ENCODE results near the gene RBM46. TPM values are rescaled to one million over a fixed set of nuclear protein-coding genes. Genes with fewer than 3 reads are reported as not detected.

Gene RBM46
- total RNA-seq, 2 donors from 2014 or later = not detected

DNA sequence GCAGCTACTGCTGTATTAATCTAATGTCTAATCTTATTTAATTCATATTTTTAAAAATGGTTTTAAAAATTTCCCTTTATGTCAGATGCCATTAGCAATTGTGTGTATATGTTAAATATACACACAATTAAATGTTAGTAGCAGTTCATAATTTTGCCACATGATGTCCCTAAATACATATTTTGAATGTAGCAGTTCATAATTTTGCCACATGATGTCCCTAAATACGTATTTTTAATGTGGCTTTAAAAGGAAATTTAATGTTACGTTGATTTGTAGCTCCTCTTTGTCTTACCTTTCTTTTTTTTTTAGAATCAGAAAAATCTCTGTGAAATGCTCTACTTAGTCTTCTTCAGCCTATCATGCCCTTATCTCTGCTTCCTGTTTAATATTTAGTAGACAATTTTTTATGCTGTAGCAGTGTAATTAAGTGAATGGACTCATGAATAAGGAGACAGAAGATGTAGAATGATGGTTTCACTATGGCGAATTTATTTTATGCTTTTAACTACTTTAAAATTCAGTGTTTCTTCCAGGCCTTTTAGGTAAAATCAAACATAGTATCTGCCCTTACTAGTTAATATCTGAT, 26.1 kb downstream of the RBM46 start:
- no peaks in the 10 kb centered on the region for H3K4me1 ChIP-seq
- no peaks in the 10 kb centered on the region for H3K27me3 ChIP-seq
- H3K9me3 ChIP-seq = no peaks in the 10 kb centered on the region
- TF ChIP-seq, protein P1, sequence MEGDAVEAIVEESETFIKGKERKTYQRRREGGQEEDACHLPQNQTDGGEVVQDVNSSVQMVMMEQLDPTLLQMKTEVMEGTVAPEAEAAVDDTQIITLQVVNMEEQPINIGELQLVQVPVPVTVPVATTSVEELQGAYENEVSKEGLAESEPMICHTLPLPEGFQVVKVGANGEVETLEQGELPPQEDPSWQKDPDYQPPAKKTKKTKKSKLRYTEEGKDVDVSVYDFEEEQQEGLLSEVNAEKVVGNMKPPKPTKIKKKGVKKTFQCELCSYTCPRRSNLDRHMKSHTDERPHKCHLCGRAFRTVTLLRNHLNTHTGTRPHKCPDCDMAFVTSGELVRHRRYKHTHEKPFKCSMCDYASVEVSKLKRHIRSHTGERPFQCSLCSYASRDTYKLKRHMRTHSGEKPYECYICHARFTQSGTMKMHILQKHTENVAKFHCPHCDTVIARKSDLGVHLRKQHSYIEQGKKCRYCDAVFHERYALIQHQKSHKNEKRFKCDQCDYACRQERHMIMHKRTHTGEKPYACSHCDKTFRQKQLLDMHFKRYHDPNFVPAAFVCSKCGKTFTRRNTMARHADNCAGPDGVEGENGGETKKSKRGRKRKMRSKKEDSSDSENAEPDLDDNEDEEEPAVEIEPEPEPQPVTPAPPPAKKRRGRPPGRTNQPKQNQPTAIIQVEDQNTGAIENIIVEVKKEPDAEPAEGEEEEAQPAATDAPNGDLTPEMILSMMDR (IDR thresholded peaks at IDR 0.05) = peak; percentile 16 to 68
- no peak overlapping the region for H3K27ac ChIP-seq
- H3K36me3 ChIP-seq = no peaks in the 10 kb centered on the region
- H3K4me3 ChIP-seq = no peak overlapping the region
- DNase-seq (ENCODE audit: low spot score) = no peak

DNA sequence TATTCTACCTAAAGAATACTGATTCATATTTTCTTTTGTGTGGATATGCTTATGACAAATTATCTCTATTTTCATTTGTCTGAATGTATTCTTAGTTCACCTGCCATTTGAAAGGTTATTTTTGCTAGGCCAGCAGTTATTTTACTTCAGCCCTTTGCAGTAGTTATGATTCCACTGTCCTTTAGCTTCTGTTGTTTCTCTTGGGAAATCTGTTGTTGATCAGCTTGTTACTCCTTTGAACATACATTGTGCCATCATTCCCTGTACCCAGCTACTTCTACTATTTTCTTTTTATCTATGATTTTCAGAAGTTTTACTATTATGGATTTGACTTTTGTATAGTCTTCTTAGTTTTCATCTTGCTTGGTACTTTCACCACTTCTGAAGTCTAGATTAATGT, 37.2 kb downstream of the RBM46 start:
- no peaks in the 10 kb centered on the region for H3K9me3 ChIP-seq
- DNase-seq (ENCODE audit: low spot score) = no peak
- no peak overlapping the region for H3K27ac ChIP-seq
- TF ChIP-seq, protein P1 (IDR thresholded peaks at IDR 0.05) = no peak
- no peaks in the 10 kb centered on the region for H3K27me3 ChIP-seq
- H3K36me3 ChIP-seq = no peaks in the 10 kb centered on the region
- no peak overlapping the region for H3K4me3 ChIP-seq
- no peaks in the 10 kb centered on the region for H3K4me1 ChIP-seq

DNA sequence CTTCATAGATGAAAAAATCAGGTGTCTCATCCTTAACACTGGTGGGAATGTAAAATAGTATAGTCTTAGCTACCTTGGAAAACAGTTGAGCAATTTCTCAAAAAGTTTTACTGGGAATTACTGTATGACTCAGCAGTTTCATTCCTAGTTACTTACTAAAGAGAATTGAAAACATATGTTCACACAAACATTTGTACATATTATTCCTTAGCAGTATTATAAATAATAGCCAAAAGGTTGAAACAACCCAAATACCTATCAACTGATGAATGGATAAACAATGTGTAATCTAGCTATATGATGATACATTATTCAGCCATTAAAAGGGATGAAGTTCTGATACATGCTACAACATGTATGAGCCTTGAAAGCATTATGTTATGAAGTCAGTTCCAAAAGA, 41.7 kb downstream of the RBM46 start:
- Histone ChIP-seq H3K27ac (no peak overlapping the region), H3K27me3 (no peaks in the 10 kb centered on the region), H3K4me3 (no peak overlapping the region), H3K36me3 (no peaks in the 10 kb centered on the region), H3K4me1 (no peaks in the 10 kb centered on the region), H3K9me3 (no peaks in the 10 kb centered on the region)
- no peak for DNase-seq (ENCODE audit: low spot score)
- TF ChIP-seq, protein P1 (IDR thresholded peaks at IDR 0.05) = no peak

DNA sequence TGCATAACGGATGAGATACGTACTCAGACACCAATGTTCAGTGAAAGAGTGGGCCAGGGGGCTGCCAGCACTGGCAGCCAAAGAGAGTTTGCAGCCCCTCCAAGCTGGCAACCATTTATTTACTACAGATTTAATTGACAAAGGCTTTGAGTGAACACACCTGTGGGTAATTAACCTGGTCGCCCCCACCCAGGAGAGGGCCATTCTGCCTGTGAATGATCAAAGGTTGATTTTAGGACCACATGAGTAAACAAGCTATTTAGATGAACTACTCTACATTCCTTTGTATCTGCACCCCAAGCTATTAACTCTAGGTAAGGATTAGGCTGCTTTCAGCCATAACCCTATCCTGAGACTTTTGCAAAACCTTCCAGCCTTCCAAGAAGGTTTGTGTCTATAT, 55.0 kb downstream of the RBM46 start:
- Histone ChIP-seq H3K4me1 (no peaks in the 10 kb centered on the region), H3K36me3 (no peaks in the 10 kb centered on the region), H3K4me3 (no peak overlapping the region), H3K27me3 (no peaks in the 10 kb centered on the region), H3K9me3 (peaks cover 0 to 9% of the 10 kb centered on the region in 2 donors), H3K27ac (no peak overlapping the region)
- TF ChIP-seq, protein P1 (IDR thresholded peaks at IDR 0.05) = no peak
- DNase-seq (ENCODE audit: low spot score) = no peak

DNA sequence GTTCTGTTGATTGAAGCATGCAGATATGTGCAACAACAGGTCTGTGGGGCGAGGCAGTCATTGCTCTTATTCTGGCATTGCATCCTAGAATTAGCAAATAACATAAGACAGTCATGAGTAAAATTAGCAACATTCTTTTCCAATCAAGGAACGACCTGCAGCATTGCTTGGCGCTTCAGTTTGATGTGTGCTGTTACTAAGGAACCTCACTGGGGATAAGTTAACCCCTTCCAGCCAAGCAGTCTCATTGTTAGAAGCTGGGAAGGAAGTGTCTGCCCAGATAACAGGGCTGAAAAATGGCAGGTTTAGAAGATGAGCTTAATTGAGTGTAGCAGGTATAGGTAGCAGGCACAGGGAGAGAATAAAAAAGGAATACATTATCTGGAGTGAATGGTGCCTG, 55.4 kb downstream of the RBM46 start:
- H3K4me1 ChIP-seq = no peaks in the 10 kb centered on the region
- TF ChIP-seq, protein P1 (IDR thresholded peaks at IDR 0.05) = no peak
- H3K9me3 ChIP-seq = peaks cover 0 to 9% of the 10 kb centered on the region in 2 donors
- H3K4me3 ChIP-seq = no peak overlapping the region
- no peak for DNase-seq (ENCODE audit: low spot score)
- no peaks in the 10 kb centered on the region for H3K36me3 ChIP-seq
- H3K27me3 ChIP-seq = no peaks in the 10 kb centered on the region
- no peak overlapping the region for H3K27ac ChIP-seq

DNA sequence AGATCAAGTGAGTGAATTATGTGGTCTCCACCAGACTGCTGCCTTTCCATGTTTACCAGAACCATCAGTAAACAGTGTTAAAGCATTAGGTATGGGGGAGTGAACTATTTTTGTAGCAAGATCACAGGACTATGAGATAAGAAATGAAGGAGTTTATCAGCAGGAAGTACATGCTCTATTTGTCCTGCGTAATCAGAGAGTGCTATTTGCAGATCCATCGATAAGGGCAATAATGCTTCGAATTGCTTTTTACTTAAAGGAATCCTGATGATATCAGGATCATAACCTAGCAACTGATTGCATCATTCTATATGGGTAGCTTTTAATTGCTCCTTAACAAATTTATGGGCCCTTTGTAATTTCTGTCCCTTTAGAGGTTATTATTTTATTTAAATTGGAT, 57.1 kb downstream of the RBM46 start:
- no peaks in the 10 kb centered on the region for H3K27me3 ChIP-seq
- no peaks in the 10 kb centered on the region for H3K36me3 ChIP-seq
- H3K27ac ChIP-seq = no peak overlapping the region
- TF ChIP-seq, protein P1 (IDR thresholded peaks at IDR 0.05) = no peak
- DNase-seq (ENCODE audit: low spot score) = no peak
- H3K4me1 ChIP-seq = no peaks in the 10 kb centered on the region
- H3K4me3 ChIP-seq = no peak overlapping the region
- peaks cover 0 to 6% of the 10 kb centered on the region in 2 donors for H3K9me3 ChIP-seq

Data from right atrium auricular region (tissue), 2 donors.